Measurements from ENCODE around the gene RGS9.
A peak's percentile ranks its signal among the peaks of the same experiment; 100 is the strongest.
"Not testable (repeated sequence)": the region's sequence is repeated elsewhere in the genome, so short reads cannot be mapped to it uniquely, and the experiment has no call there.

RGS9 gene

GRCh38 chr17:65137021-65137939 lies at the start of gene RGS9:
RGS9 (plus strand) TSS chr17:65137370; CDS start chr17:65137541, 171 bp downstream.
- peak; percentile 71 for DNase-seq (ENCODE audit: low read depth)

DNA sequence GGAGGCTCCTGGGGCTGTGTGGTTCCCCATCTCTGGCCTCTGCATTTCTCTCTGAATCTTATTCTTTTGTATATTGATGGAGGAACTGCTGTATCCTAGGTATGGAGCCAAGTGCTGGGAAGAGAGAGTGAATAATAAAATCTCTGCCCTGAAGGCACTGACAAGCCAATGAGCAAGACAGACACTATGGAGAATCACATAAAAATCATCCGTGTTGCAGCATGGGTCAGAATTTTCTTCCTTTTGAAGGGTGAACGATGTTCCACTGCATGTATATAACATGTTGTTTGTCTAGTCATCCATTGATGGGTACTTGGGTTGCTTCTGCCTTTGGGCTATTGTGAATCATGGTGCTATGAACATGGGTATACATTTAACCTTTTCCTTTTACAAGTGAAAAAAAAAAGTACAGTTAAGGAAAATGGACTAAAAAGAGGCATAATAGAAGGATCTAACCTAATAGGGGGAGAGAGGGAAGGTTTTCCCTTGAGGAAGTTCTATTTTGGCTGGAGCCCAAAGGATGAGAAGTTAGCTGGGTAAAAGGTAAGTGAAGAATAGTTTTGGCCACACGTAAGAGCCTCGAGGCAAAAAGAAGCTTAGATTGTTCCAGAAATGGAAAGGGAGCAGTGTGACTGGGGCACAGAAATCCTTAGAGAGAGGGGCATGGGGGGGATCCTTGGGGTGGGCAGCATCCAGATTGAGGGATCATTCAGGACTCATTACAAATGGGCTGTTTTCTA lies 48.4 kb upstream of the RGS9 start:
- DNase-seq (ENCODE audit: low read depth): peak; percentile 67

DNA sequence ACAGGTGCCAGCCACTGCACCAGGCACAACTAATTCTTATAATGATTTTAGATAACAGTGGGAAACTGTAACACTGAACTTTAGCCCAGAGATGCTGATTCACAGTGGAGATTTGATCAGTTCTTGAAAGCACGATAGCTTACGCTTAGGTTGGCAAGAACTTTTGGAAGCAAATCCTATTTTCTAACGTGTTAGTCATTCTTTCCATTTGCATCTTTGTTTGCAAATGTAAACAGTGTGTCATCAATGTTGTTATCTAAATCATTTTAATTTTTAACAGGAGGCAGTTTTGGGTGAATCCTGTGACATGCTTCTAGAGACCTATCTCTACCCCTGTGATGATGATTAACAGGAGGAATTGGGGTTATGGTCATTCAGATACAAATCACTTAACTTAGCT lies 44.9 kb upstream of the RGS9 start:
- DNase-seq (ENCODE audit: low read depth): peak; percentile 52

- DNase-seq (ENCODE audit: low read depth): not testable (repeated sequence)
Measured at GRCh38 chr17:65092721-65093356, 44.3 kb upstream of the RGS9 start.

GRCh38 chr17:65093930-65094329 lies 43.2 kb upstream of the RGS9 start:
- no peak for DNase-seq (ENCODE audit: low read depth)

DNA sequence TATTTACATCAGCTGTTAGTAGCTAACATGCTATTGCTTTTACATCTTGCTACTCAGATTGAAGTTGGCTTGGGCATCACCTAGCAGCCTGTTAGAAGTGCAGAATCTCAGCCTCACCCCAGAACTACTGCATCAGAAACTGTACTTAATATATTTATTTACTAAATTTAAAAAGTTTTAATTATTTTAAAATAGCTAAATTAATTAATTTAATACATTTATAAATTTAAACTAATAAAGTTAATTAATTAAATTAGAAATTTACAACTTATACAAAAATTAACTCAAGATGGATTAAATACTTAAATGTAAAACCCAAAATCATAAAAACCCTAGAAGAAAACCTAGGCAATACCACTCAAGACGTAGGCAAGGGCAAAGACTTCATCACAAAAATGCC lies 41.7 kb upstream of the RGS9 start:
- no peak for DNase-seq (ENCODE audit: low read depth)

DNA sequence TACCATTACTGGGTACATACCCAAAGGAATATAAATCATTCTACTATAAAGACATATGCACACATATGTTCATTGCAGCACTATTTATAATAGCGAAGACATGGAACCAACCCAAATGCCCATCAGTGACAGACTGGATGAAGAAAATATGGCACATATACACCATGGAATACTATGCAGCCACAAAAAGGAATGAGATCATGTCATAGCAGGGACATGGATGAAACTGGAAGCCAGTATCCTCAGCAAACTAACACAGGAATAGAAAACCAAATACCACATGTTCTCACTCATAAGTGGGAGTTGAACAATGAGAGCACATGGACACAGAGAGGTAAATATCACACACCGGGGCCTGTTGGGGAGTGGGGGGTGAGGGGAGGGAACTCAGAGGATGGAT lies 40.8 kb upstream of the RGS9 start:
- DNase-seq (ENCODE audit: low read depth): not testable (repeated sequence)

DNA sequence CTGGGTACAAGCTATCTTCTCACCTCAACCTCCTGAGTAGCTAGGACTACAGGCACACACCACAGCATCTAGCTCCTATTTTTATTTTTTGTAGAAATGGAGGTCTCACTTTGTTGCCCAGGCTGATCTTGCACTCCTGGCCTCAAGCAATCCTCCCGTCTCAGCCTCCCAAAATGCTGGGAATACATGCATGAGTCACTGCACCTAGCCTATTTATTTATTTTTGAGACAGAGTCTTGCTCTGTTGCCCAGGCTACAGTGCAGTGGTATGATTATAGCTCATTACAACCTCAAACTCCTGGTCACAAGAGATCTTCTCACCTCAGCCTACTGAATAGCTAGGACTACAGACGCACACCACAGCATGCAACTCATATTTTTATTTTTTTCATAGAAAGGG lies 40.1 kb upstream of the RGS9 start:
- DNase-seq (ENCODE audit: low read depth): no peak

- no peak for DNase-seq (ENCODE audit: low read depth)
Measured at GRCh38 chr17:65099475-65099874, 37.7 kb upstream of the RGS9 start.

- peak; percentile 83 for DNase-seq (ENCODE audit: low read depth)
Measured at GRCh38 chr17:65099941-65100315, 37.2 kb upstream of the RGS9 start.

GRCh38 chr17:65100316-65101140 lies 36.6 kb upstream of the RGS9 start:
- peak; percentile 72 for DNase-seq (ENCODE audit: low read depth)

GRCh38 chr17:65101371-65101770 lies 35.8 kb upstream of the RGS9 start:
- DNase-seq (ENCODE audit: low read depth): no peak

- DNase-seq (ENCODE audit: low read depth): no peak
Measured at GRCh38 chr17:65102235-65102634, 34.9 kb upstream of the RGS9 start.

DNA sequence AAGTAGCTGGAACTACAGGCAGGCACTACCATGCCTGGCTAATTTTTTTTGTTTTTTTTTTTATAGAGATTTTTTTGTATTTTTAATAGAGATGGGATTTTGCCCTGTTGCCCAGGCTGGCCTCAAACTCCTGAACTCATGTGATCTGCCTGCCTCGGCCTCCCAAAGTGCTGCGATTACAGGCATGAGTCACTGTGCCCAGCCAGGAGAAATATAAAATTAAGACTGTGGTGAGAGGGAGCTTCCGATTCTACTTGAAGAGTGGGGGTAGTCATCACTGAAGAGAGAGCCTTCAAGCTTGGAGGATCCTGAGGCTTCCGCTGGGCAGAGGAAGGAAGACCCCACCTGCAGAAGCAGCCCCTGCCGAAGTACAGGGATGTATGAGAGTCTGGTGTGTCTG lies 34.4 kb upstream of the RGS9 start:
- peak; percentile 37 for DNase-seq (ENCODE audit: low read depth)

- DNase-seq (ENCODE audit: low read depth): no peak
Measured at GRCh38 chr17:65103431-65103830, 33.7 kb upstream of the RGS9 start.

DNA sequence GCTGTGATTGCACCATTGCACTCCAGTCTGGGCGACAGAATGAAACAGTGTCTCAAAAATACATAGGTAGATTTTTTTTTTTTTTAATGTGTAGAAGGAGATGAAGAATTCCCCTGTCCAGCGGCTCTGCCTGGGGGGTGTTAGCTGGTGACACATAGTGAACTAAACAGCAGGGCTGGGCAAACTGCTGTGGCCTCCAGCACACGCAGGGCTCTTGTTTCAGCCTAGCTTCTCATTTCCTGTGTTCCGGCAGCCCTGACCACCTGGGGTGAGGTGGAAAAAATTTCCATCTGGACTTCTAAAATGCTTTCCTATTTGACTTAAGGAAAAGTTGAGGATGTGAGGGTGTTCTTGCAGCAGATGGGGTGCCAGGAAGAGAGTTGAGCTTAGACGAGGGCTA lies 33.3 kb upstream of the RGS9 start:
- peak; percentile 51 for DNase-seq (ENCODE audit: low read depth)

DNA sequence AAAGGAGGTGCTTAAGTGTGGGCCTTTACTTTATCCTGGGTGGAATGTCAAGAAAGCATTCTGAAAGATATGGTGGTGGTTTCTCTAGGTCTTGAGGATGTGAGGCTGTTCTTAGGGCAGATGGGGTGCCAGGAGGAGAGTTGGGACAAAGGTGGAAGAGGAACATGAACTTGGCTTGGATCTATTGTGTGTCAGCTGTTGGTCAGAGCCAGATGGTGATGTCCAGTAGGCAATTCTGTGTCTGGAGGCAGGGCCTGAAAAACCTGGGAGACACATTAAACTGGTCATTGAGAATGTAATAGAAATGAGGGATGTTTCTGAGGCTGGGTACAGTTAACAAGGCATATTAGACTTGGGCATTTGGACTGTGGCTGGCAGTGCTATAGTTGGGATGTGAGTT lies 32.6 kb upstream of the RGS9 start:
- no peak for DNase-seq (ENCODE audit: low read depth)

GRCh38 chr17:65104973-65105372 lies 32.2 kb upstream of the RGS9 start:
- no peak for DNase-seq (ENCODE audit: low read depth)

GRCh38 chr17:65108152-65108551 lies 29.0 kb upstream of the RGS9 start:
- no peak for DNase-seq (ENCODE audit: low read depth)

GRCh38 chr17:65109543-65109942 lies 27.6 kb upstream of the RGS9 start:
- no peak for DNase-seq (ENCODE audit: low read depth)

DNA sequence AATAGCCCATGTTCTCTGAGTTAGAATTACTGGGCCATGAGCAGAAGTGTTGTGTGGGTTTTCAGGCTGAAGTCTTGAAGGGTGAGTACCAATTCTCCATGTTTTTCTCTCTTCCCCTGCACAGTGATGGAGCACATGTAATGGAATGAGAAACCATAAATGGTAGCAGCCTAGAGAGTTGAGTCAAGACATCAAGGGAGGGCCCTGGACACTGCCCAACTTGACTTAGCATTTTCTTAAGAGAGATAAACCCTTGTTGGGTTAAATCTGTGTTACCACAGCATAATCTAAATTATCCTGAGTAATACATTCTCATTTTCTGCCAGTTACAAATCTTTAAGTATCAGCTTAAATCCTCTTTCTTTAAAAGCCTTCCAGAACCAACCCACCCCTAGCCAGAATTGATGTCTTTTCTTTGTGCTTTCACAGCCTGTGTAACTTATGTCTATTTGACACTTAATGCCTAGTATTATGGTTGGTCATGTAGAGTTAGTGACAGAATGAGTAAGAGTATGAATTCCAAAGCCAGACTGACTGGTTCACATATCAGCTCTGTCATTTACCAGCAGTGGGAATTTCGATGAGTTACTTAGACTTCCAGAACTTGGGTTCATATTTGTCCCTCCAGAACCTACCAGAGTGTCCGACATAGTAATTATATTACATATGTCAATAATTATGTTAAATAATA lies 27.0 kb upstream of the RGS9 start:
- peak; percentile 68 for DNase-seq (ENCODE audit: low read depth)
